ENCODE measurements around the gene POC5. TPM values are rescaled to one million over a fixed set of nuclear protein-coding genes. Genes with fewer than 3 reads are reported as not detected.

POC5 gene
- total RNA-seq, 1 experiment from 2014 or later: 9.7 TPM

DNA sequence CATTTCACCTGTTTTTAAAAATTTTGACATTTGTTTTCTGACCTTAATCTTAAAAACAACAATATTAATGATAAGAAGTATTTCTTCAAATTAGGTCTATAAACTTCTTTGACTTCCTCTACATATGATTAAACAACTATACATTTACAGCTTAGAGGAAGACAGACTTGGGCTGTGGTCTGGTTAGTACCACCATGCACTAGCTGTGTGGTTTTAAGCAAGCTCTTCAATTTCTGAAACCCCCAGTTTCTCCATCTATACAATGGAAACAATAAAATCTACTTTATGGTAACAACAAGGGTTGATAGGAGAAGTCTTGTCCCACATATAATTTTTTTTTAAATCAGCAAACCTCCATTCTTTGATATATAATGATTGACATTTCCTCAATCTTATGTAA is 90.3 kb downstream of the POC5 start:
- Histone ChIP-seq H3K9me2 (replicated peaks; ENCODE audit: low read length) (no peaks in the 10 kb centered on the region), H3K4me1 (ENCODE audit: insufficient read depth, low read length) (peaks cover 24% of the 10 kb centered on the region), H3K9ac (ENCODE audit: low read length) (no peak overlapping the region), H3K27me3 (ENCODE audit: low read length) (no peaks in the 10 kb centered on the region), H3K4me2 (ENCODE audit: low read length) (no peak overlapping the region), H4K20me1 (ENCODE audit: low read length) (no peaks in the 10 kb centered on the region), H3K79me2 (ENCODE audit: low read length) (no peaks in the 10 kb centered on the region), H3F3A (ENCODE audit: low read length, unreplicated experiment) (peaks cover 8% of the 10 kb centered on the region), H3K27ac (ENCODE audit: low read length) (no peak overlapping the region), H3K4me3 (ENCODE audit: low read length) (no peak overlapping the region), H2AFZ (ENCODE audit: low read length) (no peak overlapping the region), H3K36me3 (ENCODE audit: low read depth, low read length) (no peaks in the 10 kb centered on the region), H3K9me3 (ENCODE audit: low read length) (no peaks in the 10 kb centered on the region)
- DNase-seq: no peak
- TF ChIP-seq EZH2phosphoT487 (IDR thresholded peaks at IDR 0.05; ENCODE audit: borderline replicate concordance, low read length) (no peak), EZH2 (IDR thresholded peaks at IDR 0.05; ENCODE audit: low read length, unreplicated experiment) (no peak)
- TF ChIP-seq, protein P1, sequence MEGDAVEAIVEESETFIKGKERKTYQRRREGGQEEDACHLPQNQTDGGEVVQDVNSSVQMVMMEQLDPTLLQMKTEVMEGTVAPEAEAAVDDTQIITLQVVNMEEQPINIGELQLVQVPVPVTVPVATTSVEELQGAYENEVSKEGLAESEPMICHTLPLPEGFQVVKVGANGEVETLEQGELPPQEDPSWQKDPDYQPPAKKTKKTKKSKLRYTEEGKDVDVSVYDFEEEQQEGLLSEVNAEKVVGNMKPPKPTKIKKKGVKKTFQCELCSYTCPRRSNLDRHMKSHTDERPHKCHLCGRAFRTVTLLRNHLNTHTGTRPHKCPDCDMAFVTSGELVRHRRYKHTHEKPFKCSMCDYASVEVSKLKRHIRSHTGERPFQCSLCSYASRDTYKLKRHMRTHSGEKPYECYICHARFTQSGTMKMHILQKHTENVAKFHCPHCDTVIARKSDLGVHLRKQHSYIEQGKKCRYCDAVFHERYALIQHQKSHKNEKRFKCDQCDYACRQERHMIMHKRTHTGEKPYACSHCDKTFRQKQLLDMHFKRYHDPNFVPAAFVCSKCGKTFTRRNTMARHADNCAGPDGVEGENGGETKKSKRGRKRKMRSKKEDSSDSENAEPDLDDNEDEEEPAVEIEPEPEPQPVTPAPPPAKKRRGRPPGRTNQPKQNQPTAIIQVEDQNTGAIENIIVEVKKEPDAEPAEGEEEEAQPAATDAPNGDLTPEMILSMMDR (conservative IDR thresholded peaks at IDR 0.05; ENCODE audit: low read depth, low read length): no peak
- no TSS peak for BruUV-seq (replicated peaks)
- intact Hi-C loops (cut with micrococcal nuclease): no loop called here
- POLR2A ChIA-PET (ENCODE audit: unreplicated experiment): no interaction called here
- CTCF ChIA-PET: no interaction called here
- ATAC-seq: no peak

Other genes with a start within 250 kb of the POC5 start
- gene CERT1, start 205.8 kb downstream of the POC5 start, total RNA-seq (2014; rRNA removed): 5.6 and 6.5 TPM in 2 replicates
- gene POLK, start 205.5 kb downstream of the POC5 start, total RNA-seq (2014; rRNA removed): 6.5 and 9.0 TPM in 2 replicates
- 0.04 TPM in 1 of 2 replicates, not detected in the other for gene ANKDD1B, start 106.0 kb downstream of the POC5 start, total RNA-seq (2014; rRNA removed)

All from PC-3 (cell line).